COR-L47 (cell line): ENCODE measurements around the gene OCA2.

Experiments used
- DNase-seq: peaks from one replicate; lab custom pipeline; 2025; lab: John Stamatoyannopoulos, UW

Gene OCA2

GRCh38 chr15:28103831-28104230 is 4.7 kb upstream of the OCA2 start:
- no peak for DNase-seq

GRCh38 chr15:28101983-28102441 is 2.9 kb upstream of the OCA2 start:
- no peak for DNase-seq

GRCh38 chr15:28101201-28101600 is 2.1 kb upstream of the OCA2 start:
- no peak for DNase-seq

- no peak for DNase-seq
Measured at GRCh38 chr15:28100516-28101195, 1.5 kb upstream of the OCA2 start.

- no peak for DNase-seq
Measured at GRCh38 chr15:28099555-28100140, 533 bp upstream of the OCA2 start.

GRCh38 chr15:28098360-28098765 is 752 bp downstream of the OCA2 start:
- DNase-seq: no peak

GRCh38 chr15:28097656-28098359 is 1.3 kb downstream of the OCA2 start:
- no peak for DNase-seq

- DNase-seq: no peak
Measured at GRCh38 chr15:28096670-28097431, 2.3 kb downstream of the OCA2 start.

- no peak for DNase-seq
Measured at GRCh38 chr15:28096411-28096669, 2.8 kb downstream of the OCA2 start.

- DNase-seq: no peak
Measured at GRCh38 chr15:28094732-28095521, 4.2 kb downstream of the OCA2 start.

GRCh38 chr15:28093752-28094535 is 5.2 kb downstream of the OCA2 start:
- DNase-seq: no peak

GRCh38 chr15:28091313-28091712 is 7.8 kb downstream of the OCA2 start:
- no peak for DNase-seq

GRCh38 chr15:28086175-28086703 is 12.9 kb downstream of the OCA2 start:
- DNase-seq: peak; percentile 19

GRCh38 chr15:28085489-28086174 is 13.5 kb downstream of the OCA2 start:
- DNase-seq: no peak

GRCh38 chr15:28084547-28084946 is 14.6 kb downstream of the OCA2 start:
- DNase-seq: no peak

GRCh38 chr15:28082891-28083684 is 16.0 kb downstream of the OCA2 start:
- DNase-seq: no peak

GRCh38 chr15:28081594-28081993 is 17.5 kb downstream of the OCA2 start:
- no peak for DNase-seq

- DNase-seq: no peak
Measured at GRCh38 chr15:28080386-28080785, 18.7 kb downstream of the OCA2 start.

- no peak for DNase-seq
Measured at GRCh38 chr15:28079313-28079969, 19.7 kb downstream of the OCA2 start.
